ENCODE measurements around the gene MKNK2.

GRCh38 chr19:2097203-2097885, 46.3 kb upstream of the MKNK2 start:
- TF ChIP-seq CTCF (IDR thresholded peaks at IDR 0.05) (no peak), POLR2A (IDR thresholded peaks at IDR 0.05) (no peak)

Data from right lobe of liver (tissue), 4 donors.